DND-41 (cell line): ENCODE measurements around the gene LRRC8D.

Experiments
- ATAC-seq: fragments of 200-7000 bp; cut with Tn5 transposase; 3 replicates; pipeline ENCODE4 v1.9.1; 2021; ENCODE audit warnings: low read depth; ENCODE audit not compliant: insufficient read depth
- DNase-seq: peaks from one replicate; pipeline ENCODE4 v3.0.0-alpha.2; 2020
- H2AFZ ChIP-seq: 2 replicates; pipeline ENCODE4 v1.6.0; 2012; ENCODE audit warnings: low read depth, low read length
- H3K27ac ChIP-seq: 2 replicates; pipeline ENCODE4 v1.5.1; 2012; ENCODE audit warnings: low read length, inconsistent platforms
- H3K27me3 ChIP-seq: fragments of 200-600 bp; sonication (generic); 2 replicates; pipeline ENCODE4 v1.6.0; 2012; ENCODE audit warnings: low read length, mild to moderate bottlenecking, inconsistent platforms; ENCODE audit not compliant: insufficient read depth, poor library complexity
- H3K36me3 ChIP-seq: 2 replicates; pipeline ENCODE4 v1.5.1; 2012; ENCODE audit warnings: low read length, inconsistent platforms; ENCODE audit not compliant: insufficient read depth
- H3K4me1 ChIP-seq: 2 replicates; pipeline ENCODE4 v1.5.1; 2012; ENCODE audit warnings: mild to moderate bottlenecking, low read length; ENCODE audit not compliant: insufficient read depth
- H3K4me2 ChIP-seq: 2 replicates; pipeline ENCODE4 v1.6.0; 2012; ENCODE audit warnings: mild to moderate bottlenecking, moderate library complexity, low read length, inconsistent platforms; ENCODE audit not compliant: insufficient read depth
- H3K4me3 ChIP-seq, 2 experiments: fragments of 200-600 bp in 1 of 2; shearing (Covaris generic) in 1 of 2; 2 replicates each; pipeline ENCODE4 v1.5.1; 2012 to 2016; ENCODE audit warnings: inconsistent platforms in 2 of 2, low read length in 2 of 2, mild to moderate bottlenecking in 2 of 2, low read depth in 1 of 2, moderate library complexity in 1 of 2
- H3K79me2 ChIP-seq: 2 replicates; pipeline ENCODE4 v1.6.0; 2012; ENCODE audit warnings: low read length, inconsistent platforms; ENCODE audit not compliant: insufficient read depth
- H3K9ac ChIP-seq: 2 replicates; pipeline ENCODE4 v1.6.0; 2012; ENCODE audit warnings: low read depth, mild to moderate bottlenecking, inconsistent platforms, low read length, moderate library complexity
- H3K9me3 ChIP-seq: 2 replicates; pipeline ENCODE4 v1.5.1; 2012; ENCODE audit warnings: low read length, moderate library complexity, mild to moderate bottlenecking, inconsistent platforms; ENCODE audit not compliant: insufficient read depth, severe bottlenecking
- H4K20me1 ChIP-seq: 2 replicates; pipeline ENCODE4 v1.6.0; 2012; ENCODE audit warnings: low read length; ENCODE audit not compliant: insufficient read depth
- CTCF ChIP-seq: IDR thresholded peaks from 2 replicates; pipeline ENCODE4 v1.5.1; 2012; ENCODE audit warnings: borderline replicate concordance, low read length, moderate library complexity, mild to moderate bottlenecking; ENCODE audit not compliant: poor library complexity, severe bottlenecking; ENCODE audit errors: extremely low read depth
- EZH2 ChIP-seq: IDR thresholded peaks from 3 replicates; pipeline ENCODE4 v1.6.1; 2012; ENCODE audit warnings: borderline replicate concordance, low read depth, mild to moderate bottlenecking, moderate library complexity, low read length, inconsistent platforms; ENCODE audit not compliant: severe bottlenecking

LRRC8D gene

GRCh38 chr1:89834083-89834704 is 13.4 kb downstream of the LRRC8D start:
- H2AFZ ChIP-seq: no peak overlapping the region
- no peak overlapping the region for H3K4me2 ChIP-seq

GRCh38 chr1:89836252-89837035 is 15.6 kb downstream of the LRRC8D start:
- H3K27ac ChIP-seq: no peak overlapping the region
- no peak for DNase-seq
- H3K79me2 ChIP-seq: peaks cover 30% of the 10 kb centered on the region; the same call in 1 of the 2 replicates

More at GRCh38 chr1:89834083-89834704, 13.4 kb downstream of the LRRC8D start:
- no peaks in the 10 kb centered on the region for H3K4me1 ChIP-seq
- ATAC-seq (no peak), DNase-seq (no peak)
- no peak for TF ChIP-seq EZH2
- TF ChIP-seq CTCF: no peak
- H3K79me2 ChIP-seq: peaks cover 31% of the 10 kb centered on the region; the same call in 1 of the 2 replicates
- no peak overlapping the region for H3K9ac ChIP-seq
- H3K27me3 ChIP-seq: no peaks in the 10 kb centered on the region
- 0 out of 2 replicates have a peak, but pooled peaks cover 2% of the 10 kb centered on the region for H4K20me1 ChIP-seq
- H3K9me3 ChIP-seq: no peaks in the 10 kb centered on the region
- no peak overlapping the region for H3K27ac ChIP-seq
- H3K36me3 ChIP-seq: no peaks in the 10 kb centered on the region
- H3K4me3 ChIP-seq: no peak overlapping the region

GRCh38 chr1:89837036-89837481 is 16.2 kb downstream of the LRRC8D start:
- H3K4me1 ChIP-seq: peaks cover 16% of the 10 kb centered on the region
- H3K79me2 ChIP-seq: peaks cover 34% of the 10 kb centered on the region
- no peak for DNase-seq
- H3K27ac ChIP-seq: no peak overlapping the region
- TF ChIP-seq EZH2 (no peak), CTCF (no peak)
- H2AFZ ChIP-seq: no peak overlapping the region
- H3K36me3 ChIP-seq: no peaks in the 10 kb centered on the region
- no peak overlapping the region for H3K4me3 ChIP-seq
- no peaks in the 10 kb centered on the region for H3K27me3 ChIP-seq
- 0 out of 2 replicates have a peak, but pooled peaks cover 2% of the 10 kb centered on the region for H4K20me1 ChIP-seq
- ATAC-seq: no peak
- H3K9me3 ChIP-seq: no peaks in the 10 kb centered on the region
- no peak overlapping the region for H3K9ac ChIP-seq
- no peak overlapping the region for H3K4me2 ChIP-seq

More at GRCh38 chr1:89836252-89837035, 15.6 kb downstream of the LRRC8D start:
- no peak overlapping the region for H3K9ac ChIP-seq
- H2AFZ ChIP-seq: no peak overlapping the region
- no peaks in the 10 kb centered on the region for H3K9me3 ChIP-seq
- H3K4me2 ChIP-seq: no peak overlapping the region
- 0 out of 2 replicates have a peak, but pooled peaks cover 2% of the 10 kb centered on the region for H4K20me1 ChIP-seq
- TF ChIP-seq EZH2: no peak
- TF ChIP-seq CTCF: no peak
- ATAC-seq: no peak
- no peak overlapping the region for H3K4me3 ChIP-seq
- no peaks in the 10 kb centered on the region for H3K27me3 ChIP-seq
- H3K36me3 ChIP-seq: no peaks in the 10 kb centered on the region
- peaks cover 9% of the 10 kb centered on the region for H3K4me1 ChIP-seq
